ENCODE measurements around the gene TLCD2.
A peak's percentile ranks its signal among the peaks of the same experiment; 100 is the strongest.
"Not testable (repeated sequence)": the region's sequence is repeated elsewhere in the genome, so short reads cannot be mapped to it uniquely, and the experiment has no call there.

TLCD2 gene

GRCh38 chr17:1684378-1685189, 25.6 kb downstream of the TLCD2 start, which contains the start of gene PRPF8:
Gene PRPF8 (minus strand): TSS chr17:1684867. CDS start chr17:1684571, 296 bp downstream.
- peak; percentile 83 for DNase-seq

- DNase-seq, result no peak
Observed at GRCh38 chr17:1683459-1683858, 26.7 kb downstream of the TLCD2 start.

- no peak for DNase-seq
Observed at GRCh38 chr17:1676401-1676800, 33.8 kb downstream of the TLCD2 start.

- no peak for DNase-seq
Observed at GRCh38 chr17:1673041-1673785, 37.0 kb downstream of the TLCD2 start.

GRCh38 chr17:1663934-1664333, 46.2 kb downstream of the TLCD2 start:
- not testable (repeated sequence) for DNase-seq

GRCh38 chr17:1661045-1661444, 49.1 kb downstream of the TLCD2 start:
- DNase-seq, result no peak

GRCh38 chr17:1658100-1658499, 52.1 kb downstream of the TLCD2 start:
- DNase-seq, result no peak

- no peak for DNase-seq
Observed at GRCh38 chr17:1653735-1654134, 56.4 kb downstream of the TLCD2 start.

GRCh38 chr17:1652794-1653193, 57.4 kb downstream of the TLCD2 start:
- not testable (repeated sequence) for DNase-seq
